T-helper 1 cell treated with Interleukin-12 subunit alpha and Interleukin-12 subunit beta and Interleukin-4 antibody, amounts not matched to agents 30 μg/mL and 1 μg/mL, for 36 hours (primary cell): Measurements from ENCODE around the gene DLGAP5.
A peak's percentile ranks its signal among the peaks of the same experiment; 100 is the strongest.

Source experiments
- H3K27ac Mint-ChIP-seq: one replicate; pipeline ENCODE4 v1.8.0; 2021; ENCODE audit warnings: mild to moderate bottlenecking, mixed read lengths
- H3K27me3 Mint-ChIP-seq: one replicate; pipeline ENCODE4 v1.8.0; 2021; ENCODE audit warnings: low read depth, mixed read lengths
- H3K36me3 Mint-ChIP-seq: one replicate; pipeline ENCODE4 v1.8.0; 2021; ENCODE audit warnings: low read depth, mixed read lengths
- H3K4me1 Mint-ChIP-seq: one replicate; pipeline ENCODE4 v1.8.0; 2021; ENCODE audit warnings: low read depth, mixed read lengths
- H3K4me3 Mint-ChIP-seq: one replicate; pipeline ENCODE4 v1.8.0; 2021; ENCODE audit warnings: mild to moderate bottlenecking, moderate library complexity, mixed read lengths
- H3K9me3 Mint-ChIP-seq: one replicate; pipeline ENCODE4 v1.8.0; 2021; ENCODE audit warnings: mixed read lengths

The DLGAP5 gene

DNA sequence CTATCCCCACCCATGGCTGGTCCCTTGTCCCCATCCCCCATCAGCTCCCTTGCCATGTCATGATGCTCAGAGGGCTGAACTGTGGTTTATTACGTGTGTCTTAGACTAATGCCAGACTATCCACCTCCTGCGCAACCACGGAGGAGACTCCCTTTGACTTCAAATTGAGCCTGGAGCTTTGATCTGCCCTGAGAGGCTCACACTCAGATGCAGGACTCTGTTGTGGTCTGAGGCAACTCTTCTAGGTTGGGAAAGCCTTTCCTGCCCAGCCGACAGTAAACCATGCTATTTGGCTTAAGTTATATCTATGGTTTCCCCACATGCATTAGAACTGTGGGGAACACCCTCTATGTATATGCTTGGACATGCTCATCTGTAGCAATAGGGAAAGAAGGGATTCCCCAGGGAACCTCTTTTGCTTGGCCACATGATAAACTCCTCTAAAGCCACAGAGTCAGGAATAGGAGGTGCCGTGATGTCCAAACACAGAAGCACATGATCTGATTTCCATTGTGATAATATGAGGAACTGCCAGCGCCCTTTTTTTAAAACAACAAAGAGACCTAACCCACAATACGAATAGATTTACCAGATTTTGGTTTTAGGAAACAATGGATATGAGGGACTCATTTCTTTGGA is 73.5 kb downstream of the DLGAP5 start:
- no peak overlapping the region for H3K27ac Mint-ChIP-seq
- peaks cover 27% of the 10 kb centered on the region for H3K27me3 Mint-ChIP-seq
- H3K4me1 Mint-ChIP-seq = peaks cover 3% of the 10 kb centered on the region
- H3K9me3 Mint-ChIP-seq = no peaks in the 10 kb centered on the region
- no peak overlapping the region for H3K4me3 Mint-ChIP-seq
- peaks cover 1% of the 10 kb centered on the region for H3K36me3 Mint-ChIP-seq

DNA sequence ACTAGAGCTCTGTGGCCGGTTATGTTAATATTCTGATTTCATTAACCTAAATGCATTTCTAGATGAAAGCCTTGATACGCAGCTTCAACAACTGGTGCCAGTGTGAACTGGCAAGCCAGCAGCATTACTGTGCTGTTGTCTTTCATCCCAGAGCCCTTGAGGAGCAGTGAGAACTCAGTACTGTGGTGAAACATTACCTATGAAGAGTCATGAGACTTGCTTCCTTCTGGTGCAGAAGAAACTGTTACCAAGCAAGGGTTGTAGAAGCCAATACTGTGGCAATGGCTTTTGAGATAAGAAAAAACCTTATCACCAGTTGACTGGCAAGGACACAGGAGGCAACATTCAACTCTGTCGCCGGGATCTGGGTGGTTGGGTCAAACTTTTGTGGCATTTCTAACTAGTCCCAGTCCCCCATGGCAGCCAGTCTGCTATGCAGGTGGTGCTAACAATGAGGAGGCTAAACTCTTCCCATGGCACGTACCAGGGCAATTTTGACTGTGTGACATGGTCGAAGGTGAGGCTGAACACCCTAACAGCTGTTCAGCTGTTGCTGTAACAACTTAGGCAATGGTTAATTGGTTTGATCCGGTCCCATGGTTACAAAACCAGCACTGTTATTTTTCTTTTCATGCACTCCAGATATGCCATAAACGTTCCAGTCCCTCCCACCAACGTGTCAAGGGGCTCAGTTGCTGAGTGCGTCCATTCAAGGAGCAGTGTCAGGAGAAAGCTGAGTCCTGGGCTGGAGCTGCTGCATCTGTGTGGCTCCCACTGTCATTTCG is 74.9 kb downstream of the DLGAP5 start:
- Mint-ChIP-seq H3K27me3 (peaks cover 19% of the 10 kb centered on the region), H3K9me3 (no peaks in the 10 kb centered on the region), H3K36me3 (peaks cover 1% of the 10 kb centered on the region), H3K4me1 (peaks cover 3% of the 10 kb centered on the region), H3K27ac (no peak overlapping the region), H3K4me3 (no peak overlapping the region)

DNA sequence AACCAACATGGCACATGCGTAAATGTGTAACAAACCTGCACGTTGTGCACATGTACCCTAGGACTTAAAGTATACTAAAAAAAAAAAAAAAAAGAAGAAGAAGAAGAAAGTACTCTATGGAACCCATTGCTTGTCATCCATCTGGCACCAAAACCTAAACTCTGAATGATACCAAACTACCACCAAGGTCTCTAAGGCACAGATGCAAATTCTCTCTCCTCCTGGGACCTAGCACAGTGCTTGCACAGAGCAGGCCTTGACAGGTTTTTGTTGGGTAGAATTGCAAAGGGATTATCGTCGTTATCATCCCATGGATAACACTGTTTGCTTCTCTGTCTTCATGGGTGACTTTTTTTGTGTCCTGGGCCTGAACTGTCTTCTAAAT is 75.5 kb downstream of the DLGAP5 start:
- Mint-ChIP-seq H3K4me3 (no peak overlapping the region), H3K27me3 (peaks cover 15% of the 10 kb centered on the region), H3K36me3 (peaks cover under 1% of the 10 kb centered on the region), H3K4me1 (peaks cover 3% of the 10 kb centered on the region), H3K27ac (no peak overlapping the region), H3K9me3 (no peaks in the 10 kb centered on the region)

DNA sequence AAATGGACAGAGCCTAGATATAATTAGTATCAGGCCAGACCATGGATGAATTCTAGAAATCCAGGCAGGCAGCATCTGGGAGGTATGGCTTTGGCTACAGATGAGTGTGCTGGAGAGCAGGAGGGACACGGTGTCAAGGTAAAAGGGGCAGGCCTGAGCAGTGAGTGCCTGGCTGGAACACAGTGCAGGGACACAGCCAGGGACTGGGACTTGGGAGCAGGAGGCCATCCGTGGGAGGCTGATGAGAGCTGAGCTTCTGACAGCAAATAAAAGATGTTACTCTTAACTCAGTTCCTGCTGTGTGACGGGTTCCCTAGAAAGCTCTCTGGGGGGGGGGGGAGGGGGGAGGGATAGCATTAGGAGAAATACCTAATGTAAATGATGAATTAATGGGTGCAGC is 75.9 kb downstream of the DLGAP5 start:
- no peaks in the 10 kb centered on the region for H3K9me3 Mint-ChIP-seq
- H3K27ac Mint-ChIP-seq = no peak overlapping the region
- H3K27me3 Mint-ChIP-seq = peaks cover 15% of the 10 kb centered on the region
- no peaks in the 10 kb centered on the region for H3K36me3 Mint-ChIP-seq
- H3K4me1 Mint-ChIP-seq = peaks cover 3% of the 10 kb centered on the region
- H3K4me3 Mint-ChIP-seq = no peak overlapping the region

DNA sequence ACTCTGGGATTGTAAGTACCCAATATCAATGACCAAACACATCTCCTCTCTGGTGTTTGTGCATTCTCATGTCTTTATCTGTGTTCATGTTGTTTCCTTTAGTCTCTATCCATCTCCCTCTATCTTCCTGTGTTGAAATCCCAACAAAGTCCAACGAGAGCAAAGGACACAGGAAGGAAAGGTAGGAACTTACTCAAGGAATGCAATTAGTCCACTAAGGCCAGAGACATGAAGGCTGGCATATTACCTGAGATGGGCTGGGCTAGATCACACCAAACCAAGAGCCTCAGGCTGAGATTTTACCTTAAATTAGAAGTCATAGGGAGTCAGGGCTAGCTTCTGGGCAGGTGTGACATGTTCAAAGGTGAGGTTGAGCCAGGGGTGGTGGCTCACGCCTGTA is 76.7 kb downstream of the DLGAP5 start:
- Mint-ChIP-seq H3K27ac (no peak overlapping the region), H3K4me1 (peaks cover 3% of the 10 kb centered on the region), H3K36me3 (no peaks in the 10 kb centered on the region), H3K4me3 (no peak overlapping the region), H3K27me3 (peaks cover 8% of the 10 kb centered on the region), H3K9me3 (no peaks in the 10 kb centered on the region)

DNA sequence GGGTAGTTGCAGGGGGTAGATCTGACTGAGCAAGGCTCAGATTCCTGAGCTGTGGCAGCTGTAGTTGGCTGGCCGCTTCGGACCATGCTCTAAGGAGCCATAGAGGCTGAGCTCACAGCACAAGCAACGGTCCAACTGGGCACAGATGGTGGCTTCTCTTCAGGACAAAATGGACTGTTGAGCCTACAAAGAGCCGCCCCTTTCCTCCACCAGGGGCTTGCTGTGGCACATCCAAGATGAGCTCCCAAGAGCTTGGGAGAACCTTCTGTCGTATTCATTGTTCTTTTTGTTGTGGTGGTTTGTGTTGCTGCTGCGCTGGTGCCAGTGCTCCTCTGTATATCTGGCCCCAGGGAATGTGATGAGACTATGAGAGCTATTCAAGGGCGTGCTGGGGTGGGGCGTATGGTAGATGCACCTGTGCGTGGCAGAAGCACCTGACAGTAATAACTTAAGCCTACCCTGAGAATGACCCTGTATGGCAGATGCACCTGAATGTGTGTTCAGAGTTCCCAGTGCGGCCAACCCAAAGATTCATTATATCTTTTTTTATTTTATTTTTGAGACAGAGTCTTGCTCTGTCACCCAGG is 80.2 kb downstream of the DLGAP5 start:
- H3K9me3 Mint-ChIP-seq = no peaks in the 10 kb centered on the region

DNA sequence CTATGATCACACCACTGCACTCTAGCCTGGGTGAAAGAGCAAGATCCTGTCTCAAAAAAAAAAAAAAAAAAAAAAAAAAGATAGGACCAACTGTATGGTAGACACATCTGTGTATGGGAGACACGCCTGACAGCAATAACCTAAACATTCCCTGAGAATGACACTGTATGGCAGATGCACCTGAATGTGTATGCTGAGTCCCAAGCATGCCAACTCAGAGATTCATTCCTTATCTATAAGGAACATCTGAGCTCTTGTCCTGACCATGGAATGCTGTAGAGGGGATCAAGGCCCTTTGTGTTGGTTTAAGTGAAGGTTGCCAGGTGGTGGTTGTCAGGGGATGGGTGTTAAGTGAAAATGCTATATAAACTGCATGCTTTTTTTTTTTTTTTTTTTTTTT is 81.5 kb downstream of the DLGAP5 start:
- no peak overlapping the region for H3K4me3 Mint-ChIP-seq

More for the DNA sequence above, 80.2 kb downstream of the DLGAP5 start:
- Mint-ChIP-seq H3K36me3 (no peaks in the 10 kb centered on the region), H3K4me3 (no peak overlapping the region), H3K4me1 (peaks cover 12% of the 10 kb centered on the region), H3K27me3 (no peaks in the 10 kb centered on the region), H3K27ac (no peak overlapping the region)

DNA sequence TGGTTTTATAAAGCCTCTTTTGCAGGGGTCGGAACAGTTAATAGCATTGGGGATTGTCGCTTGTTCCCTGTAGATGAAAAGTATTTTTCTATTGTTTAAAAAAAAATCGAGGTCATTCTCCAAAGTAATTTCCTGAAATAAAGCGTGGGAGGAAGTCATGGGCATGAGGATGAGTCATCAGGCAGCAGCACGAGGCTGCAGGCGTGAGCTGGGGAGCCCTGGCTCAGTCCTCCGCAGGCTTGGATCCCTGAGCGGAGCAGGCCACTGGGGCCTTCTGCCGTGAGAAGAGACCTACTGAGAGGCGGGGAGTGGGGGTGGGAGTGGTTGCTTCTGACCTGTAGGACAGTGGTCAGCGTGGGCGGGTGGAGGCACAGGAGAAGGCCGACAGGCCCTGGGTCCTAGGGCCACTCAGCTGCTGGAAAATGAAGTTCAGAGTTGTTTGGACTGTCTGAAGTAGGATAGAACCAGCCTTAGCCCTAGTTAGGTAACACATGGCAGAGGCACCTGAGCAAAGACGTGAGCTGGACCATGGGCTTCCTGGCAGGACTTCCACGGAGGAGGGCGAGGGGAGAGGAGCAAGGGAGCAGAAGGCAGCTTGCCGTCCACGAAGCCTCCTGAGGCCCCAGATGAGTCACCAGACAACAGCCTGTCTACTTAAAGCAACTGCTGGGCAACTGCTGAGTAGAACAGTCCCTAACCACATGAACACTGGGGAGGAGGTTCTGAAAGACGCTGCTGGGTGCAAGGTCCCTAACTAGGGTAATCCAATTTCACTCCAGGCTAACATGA is 83.4 kb downstream of the DLGAP5 start:
- H3K4me1 Mint-ChIP-seq = peaks cover 25% of the 10 kb centered on the region
- no peaks in the 10 kb centered on the region for H3K27me3 Mint-ChIP-seq
- peaks cover 15% of the 10 kb centered on the region for H3K9me3 Mint-ChIP-seq
- peaks cover 12% of the 10 kb centered on the region for H3K36me3 Mint-ChIP-seq
- peak overlapping the region; percentile 69 for H3K27ac Mint-ChIP-seq
- peak overlapping the region; percentile 14 for H3K4me3 Mint-ChIP-seq

More for the DNA sequence above, 81.5 kb downstream of the DLGAP5 start:
- Mint-ChIP-seq H3K4me1 (peaks cover 12% of the 10 kb centered on the region), H3K27ac (no peak overlapping the region), H3K27me3 (no peaks in the 10 kb centered on the region), H3K36me3 (peaks cover 4% of the 10 kb centered on the region), H3K9me3 (peaks cover 5% of the 10 kb centered on the region)

DNA sequence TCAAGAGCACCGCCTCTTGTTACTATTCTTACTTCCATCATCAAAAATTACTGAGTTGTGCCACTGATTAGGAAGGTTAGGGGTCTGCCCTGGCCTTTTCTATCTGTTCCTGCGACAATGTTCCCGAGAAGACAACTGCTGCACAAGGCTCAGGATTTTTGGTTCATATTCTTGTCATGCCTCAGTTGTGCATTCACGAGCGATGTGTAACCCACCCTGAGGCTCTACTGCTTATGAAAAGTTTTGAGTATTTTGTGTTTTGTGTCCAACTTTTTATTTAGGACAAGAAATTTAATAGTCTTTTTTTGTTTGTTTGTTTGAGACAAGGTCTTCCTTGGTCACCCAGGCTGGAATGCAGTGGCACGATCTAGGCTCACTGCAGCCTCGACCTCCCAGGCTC is 85.4 kb downstream of the DLGAP5 start:
- peaks cover 12% of the 10 kb centered on the region for H3K36me3 Mint-ChIP-seq
- H3K27ac Mint-ChIP-seq = no peak overlapping the region
- H3K9me3 Mint-ChIP-seq = peaks cover 15% of the 10 kb centered on the region
- no peaks in the 10 kb centered on the region for H3K27me3 Mint-ChIP-seq
- H3K4me3 Mint-ChIP-seq = no peak overlapping the region
- peaks cover 36% of the 10 kb centered on the region for H3K4me1 Mint-ChIP-seq

DNA sequence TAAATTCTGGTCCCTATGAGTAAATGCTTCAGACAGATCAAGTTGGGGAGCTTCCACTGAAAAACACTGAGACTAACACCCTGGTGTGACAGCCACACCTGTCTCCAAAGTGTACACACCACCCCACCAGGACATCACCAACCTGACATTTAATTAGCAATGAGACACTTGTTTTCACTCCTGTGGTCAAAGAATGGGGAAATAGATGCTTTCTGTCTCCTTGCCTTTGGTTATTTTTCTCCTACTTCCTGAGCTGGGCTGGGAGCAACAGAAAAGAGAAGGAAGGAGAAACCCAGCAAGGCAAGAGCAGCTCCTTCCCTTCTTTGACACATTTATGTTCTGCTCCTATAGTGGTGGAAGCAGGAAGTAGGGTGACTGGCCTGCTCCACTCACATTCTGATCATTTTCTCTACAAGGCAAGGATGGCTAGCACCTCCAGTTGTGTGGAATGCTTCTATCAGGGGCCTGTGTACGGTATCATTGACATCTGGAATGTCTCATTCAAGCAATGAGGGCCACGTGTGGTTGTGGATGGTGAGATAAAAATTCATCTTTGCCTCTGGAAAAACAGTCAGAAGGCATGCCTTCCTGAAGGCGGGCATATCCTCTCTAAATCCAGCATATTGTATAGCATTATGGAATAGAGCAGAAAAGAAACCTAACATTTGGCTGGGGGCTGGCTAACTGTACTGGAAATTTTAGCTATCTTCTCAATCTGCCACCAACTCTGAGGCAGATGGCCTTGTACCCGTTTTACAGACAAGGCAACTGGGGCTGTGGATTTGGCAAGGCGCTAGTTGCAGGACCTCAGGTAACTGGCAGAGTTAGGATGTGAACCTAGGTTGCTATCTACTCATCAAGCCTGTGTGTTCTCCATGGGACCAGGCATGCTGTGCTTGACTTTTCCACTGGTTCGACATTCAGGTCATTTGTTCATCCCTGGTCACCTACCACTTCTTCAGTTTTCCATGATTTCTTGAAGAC is 87.1 kb downstream of the DLGAP5 start:
- no peaks in the 10 kb centered on the region for H3K27me3 Mint-ChIP-seq
- H3K36me3 Mint-ChIP-seq = peaks cover 12% of the 10 kb centered on the region
- peaks cover 38% of the 10 kb centered on the region for H3K4me1 Mint-ChIP-seq
- peak overlapping the region; percentile 97 for H3K27ac Mint-ChIP-seq
- H3K9me3 Mint-ChIP-seq = peaks cover 15% of the 10 kb centered on the region
- H3K4me3 Mint-ChIP-seq = no peak overlapping the region

DNA sequence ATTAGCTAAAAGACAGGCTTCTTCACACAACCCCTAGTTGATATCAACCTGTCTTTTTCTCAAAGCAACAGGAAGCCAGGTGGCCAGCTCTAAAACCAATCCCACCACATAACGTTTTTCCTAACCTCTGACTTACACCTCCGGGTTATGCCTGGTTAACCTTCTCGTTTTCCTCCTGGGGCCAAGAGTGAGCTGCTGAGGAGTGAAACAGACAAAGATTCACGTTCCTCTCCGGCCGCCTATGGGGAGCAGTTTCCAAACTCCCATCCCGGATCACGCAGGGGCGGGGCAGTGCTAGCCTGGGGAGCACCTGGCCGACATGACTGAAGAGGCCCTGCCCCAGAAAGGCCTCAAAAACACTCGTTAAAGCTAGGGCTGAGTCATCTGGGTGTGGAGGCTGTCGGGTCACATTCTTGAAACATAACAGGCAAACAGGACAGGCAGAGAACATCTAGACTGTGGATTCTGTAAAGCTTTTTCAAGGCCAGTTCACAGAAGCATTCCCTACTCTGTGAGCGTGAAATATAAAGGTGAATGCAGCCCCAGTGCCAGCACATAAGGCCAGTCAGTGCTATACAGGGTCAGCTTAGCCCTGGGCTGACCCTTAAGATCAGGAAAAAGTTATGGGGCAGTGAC is 88.3 kb downstream of the DLGAP5 start:
- Mint-ChIP-seq H3K27ac (peak overlapping the region; percentile 97), H3K27me3 (no peaks in the 10 kb centered on the region), H3K4me3 (peak overlapping the region; percentile 69), H3K4me1 (peaks cover 39% of the 10 kb centered on the region), H3K9me3 (peaks cover 15% of the 10 kb centered on the region), H3K36me3 (peaks cover 16% of the 10 kb centered on the region)

DNA sequence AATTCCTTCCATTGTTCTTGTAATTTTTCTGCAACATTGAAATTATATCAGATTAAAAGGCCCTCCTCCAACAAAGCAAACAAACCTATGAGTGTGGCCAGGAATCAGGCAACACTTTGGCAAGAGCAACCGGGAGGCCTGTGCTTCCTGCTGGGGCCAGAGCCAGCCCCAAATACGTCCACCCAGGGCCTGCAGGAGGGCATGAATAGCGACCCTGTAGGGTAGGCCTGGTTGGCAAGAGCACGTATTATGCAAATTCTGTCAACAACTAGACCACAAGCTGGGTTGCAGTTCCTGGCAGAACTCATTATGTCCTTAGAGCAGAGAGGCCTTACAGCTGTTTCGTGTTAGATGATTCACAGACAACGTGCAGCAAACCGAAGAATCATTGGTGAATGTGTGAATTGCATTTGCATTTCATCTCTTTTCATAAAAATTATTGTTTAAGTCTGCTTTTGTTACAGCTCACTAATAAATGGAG is 89.2 kb downstream of the DLGAP5 start:
- H3K4me3 Mint-ChIP-seq = peak overlapping the region; percentile 69
- peaks cover 39% of the 10 kb centered on the region for H3K4me1 Mint-ChIP-seq
- H3K27me3 Mint-ChIP-seq = no peaks in the 10 kb centered on the region
- H3K9me3 Mint-ChIP-seq = peaks cover 15% of the 10 kb centered on the region
- H3K27ac Mint-ChIP-seq = peak overlapping the region; percentile 97
- peaks cover 16% of the 10 kb centered on the region for H3K36me3 Mint-ChIP-seq

DNA sequence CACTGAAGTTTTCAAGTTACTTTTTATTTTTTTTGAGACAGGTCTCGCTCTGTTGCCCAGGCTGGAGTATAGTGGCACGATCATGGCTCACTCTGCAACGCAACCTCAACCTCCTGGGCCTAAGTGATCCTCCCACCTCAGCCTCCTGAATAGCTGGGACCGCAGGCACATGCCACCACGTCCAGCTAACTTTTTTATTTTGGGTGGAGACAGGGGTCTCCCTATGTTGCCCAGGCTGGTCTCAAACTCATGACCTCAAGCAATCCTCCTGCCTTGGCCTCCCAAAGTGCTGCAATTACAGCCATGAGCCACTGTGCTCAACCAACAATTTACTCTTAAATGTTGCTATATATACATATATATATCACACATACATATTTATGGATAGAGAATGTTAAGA is 89.7 kb downstream of the DLGAP5 start:
- Mint-ChIP-seq H3K9me3 (peaks cover 15% of the 10 kb centered on the region), H3K27me3 (no peaks in the 10 kb centered on the region), H3K36me3 (peaks cover 16% of the 10 kb centered on the region), H3K27ac (peak overlapping the region; percentile 97), H3K4me3 (no peak overlapping the region), H3K4me1 (peaks cover 41% of the 10 kb centered on the region)
